A673 (cell line): Measurements from ENCODE around the gene SPINT3.

Source experiments
- CTCF ChIP-seq: fragments of 300-800, 200-600 bp; sonication (generic); conservative IDR thresholded peaks from 2 replicates; pipeline ENCODE4 v1.5.1; 2017; ENCODE audit warnings: low read depth, mild to moderate bottlenecking, antibody characterized with exemption, low read length, moderate library complexity, mixed read lengths
- EZH2 ChIP-seq: fragments of 200-600 bp; sonication (generic); IDR thresholded peaks from 2 replicates; pipeline ENCODE4 v1.6.1; 2017; ENCODE audit warnings: borderline replicate concordance, low read depth, mild to moderate bottlenecking, mixed read lengths, antibody characterized with exemption, low read length; ENCODE audit not compliant: poor library complexity, severe bottlenecking

- no peak for TF ChIP-seq CTCF
- TF ChIP-seq EZH2: no peak
These were observed 5.1 kb downstream of the SPINT3 start for GRCh38 chr20:45510242-45510862.
